GM04504 (cell line): ENCODE results near the gene GATA5.

Experiments used
- DNase-seq: peaks from one replicate; pipeline ENCODE4 v3.0.0-alpha.2; 2012; ENCODE audit warnings: low read depth

GATA5 gene

GRCh38 chr20:62454904-62455636, 20.7 kb downstream of the GATA5 start:
- DNase-seq: no peak

GRCh38 chr20:62453186-62453808, 22.5 kb downstream of the GATA5 start:
- DNase-seq: no peak

- DNase-seq: no peak
Measured at GRCh38 chr20:62452475-62453095, 23.2 kb downstream of the GATA5 start.

GRCh38 chr20:62451970-62452369, 23.8 kb downstream of the GATA5 start:
- no peak for DNase-seq

- DNase-seq: no peak
Measured at GRCh38 chr20:62451156-62451767, 24.5 kb downstream of the GATA5 start.

GRCh38 chr20:62449951-62450691, 25.7 kb downstream of the GATA5 start:
- DNase-seq: no peak

- DNase-seq: no peak
Measured at GRCh38 chr20:62448788-62449187, 27.0 kb downstream of the GATA5 start.

GRCh38 chr20:62448038-62448437, 27.8 kb downstream of the GATA5 start:
- DNase-seq: no peak

GRCh38 chr20:62446888-62447869, 28.6 kb downstream of the GATA5 start:
- no peak for DNase-seq

- DNase-seq: no peak
Measured at GRCh38 chr20:62446481-62446880, 29.3 kb downstream of the GATA5 start.

GRCh38 chr20:62445553-62446340, 30.0 kb downstream of the GATA5 start:
- no peak for DNase-seq

- no peak for DNase-seq
Measured at GRCh38 chr20:62444286-62444685, 31.5 kb downstream of the GATA5 start.

GRCh38 chr20:62441987-62442539, 33.7 kb downstream of the GATA5 start:
- DNase-seq: no peak

GRCh38 chr20:62439218-62439617, 36.6 kb downstream of the GATA5 start:
- no peak for DNase-seq

- DNase-seq: no peak
Measured at GRCh38 chr20:62437927-62438326, 37.9 kb downstream of the GATA5 start.

- DNase-seq: no peak
Measured at GRCh38 chr20:62437496-62437895, 38.3 kb downstream of the GATA5 start.

GRCh38 chr20:62436692-62437091, 39.1 kb downstream of the GATA5 start:
- DNase-seq: no peak

GRCh38 chr20:62433658-62434497, 41.9 kb downstream of the GATA5 start:
- no peak for DNase-seq

- no peak for DNase-seq
Measured at GRCh38 chr20:62430866-62431447, 44.8 kb downstream of the GATA5 start.
